GM19467 (cell line): Measurements from ENCODE around the gene UBXN2A.
"Not testable (repeated sequence)": the region's sequence is repeated elsewhere in the genome, so short reads cannot be mapped to it uniquely, and the experiment has no call there.

Experiments used
- ATAC-seq: cut with Tn5 transposase; IDR thresholded peaks from one replicate; pipeline ENCODE4 v1.9.1; 2021; ENCODE audit warnings: mild to moderate bottlenecking, moderate library complexity; ENCODE audit not compliant: unreplicated experiment

UBXN2A gene

DNA sequence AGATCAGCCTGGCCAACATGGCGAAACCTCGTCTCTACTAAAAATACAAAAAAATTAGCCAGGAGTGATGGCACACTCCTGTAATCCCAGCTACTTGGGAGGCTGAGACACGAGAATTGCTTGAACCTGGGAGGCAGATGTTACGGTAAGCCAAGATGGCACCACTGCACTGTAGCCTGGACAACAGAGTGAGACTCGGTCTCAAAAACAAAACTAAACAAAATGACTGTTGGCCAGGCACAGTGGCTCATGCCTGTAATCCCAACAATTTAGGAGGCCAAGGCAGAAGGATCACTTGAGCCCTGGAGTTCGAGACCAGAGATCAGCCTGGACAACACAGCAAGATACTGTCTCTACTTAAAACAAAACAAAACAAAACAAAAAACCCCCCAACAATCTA, 102.9 kb downstream of the UBXN2A start:
- ATAC-seq = not testable (repeated sequence)

DNA sequence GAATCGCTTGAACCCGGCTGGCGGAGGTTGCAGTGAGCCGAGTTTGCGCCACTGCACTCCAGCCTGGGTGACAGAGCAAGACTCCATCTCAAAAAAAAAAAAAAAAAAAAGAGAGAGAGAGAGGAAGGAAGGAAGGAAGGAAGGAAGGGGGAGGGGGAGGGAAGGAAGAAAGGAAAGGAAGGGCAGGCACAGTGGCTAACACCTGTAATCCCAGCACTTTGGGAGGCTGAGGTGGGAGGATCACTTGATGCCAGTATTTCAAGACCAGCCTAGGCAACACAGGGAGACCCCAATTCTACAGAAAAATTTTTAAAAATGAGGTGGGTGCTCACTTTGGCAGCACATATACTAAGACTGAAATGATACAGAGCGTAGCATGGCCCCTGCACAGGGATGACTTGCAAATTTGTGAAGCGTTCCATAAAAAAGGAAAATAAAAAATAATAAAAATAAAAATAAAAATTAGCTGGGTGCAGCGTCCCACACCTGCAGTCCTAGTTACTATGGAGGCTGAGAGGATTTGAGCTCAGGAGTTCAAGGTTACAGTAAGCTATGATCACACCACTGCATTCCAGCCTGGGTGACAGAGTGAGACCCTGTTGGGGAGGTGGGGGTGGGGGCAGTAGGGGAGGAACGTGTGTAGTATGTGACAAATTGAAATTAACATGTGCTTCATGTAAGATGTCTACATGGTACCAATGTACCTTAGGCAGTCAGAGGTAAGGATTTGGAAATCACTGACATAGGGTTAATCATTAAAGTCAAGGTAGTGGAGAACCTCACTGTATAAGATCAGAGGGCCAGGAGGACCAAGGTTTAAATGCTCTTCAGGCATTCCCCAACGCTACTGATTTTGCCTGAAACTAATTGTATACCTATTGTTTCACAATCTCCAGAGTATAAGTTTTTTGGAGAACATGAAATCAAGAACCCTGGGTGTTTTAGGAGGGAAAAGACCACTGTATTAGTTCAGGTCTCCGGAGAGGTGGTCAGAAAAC, 105.5 kb downstream of the UBXN2A start:
- ATAC-seq = no peak

DNA sequence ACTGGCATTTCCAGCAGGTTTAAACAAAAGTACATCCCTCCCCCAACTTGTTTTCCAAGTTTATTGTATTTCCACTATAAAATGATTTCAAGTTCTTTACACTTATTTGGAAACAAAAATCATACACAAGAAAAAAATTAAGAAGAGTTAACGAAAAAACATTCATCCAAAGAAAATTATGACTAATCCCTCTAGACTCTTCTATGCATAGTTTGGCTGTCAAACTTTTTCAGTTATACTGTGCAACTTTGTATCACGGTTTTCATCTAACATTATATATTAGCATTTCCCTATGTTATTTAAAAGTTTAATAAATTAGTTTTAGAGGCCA, 106.3 kb downstream of the UBXN2A start:
- ATAC-seq = no peak

DNA sequence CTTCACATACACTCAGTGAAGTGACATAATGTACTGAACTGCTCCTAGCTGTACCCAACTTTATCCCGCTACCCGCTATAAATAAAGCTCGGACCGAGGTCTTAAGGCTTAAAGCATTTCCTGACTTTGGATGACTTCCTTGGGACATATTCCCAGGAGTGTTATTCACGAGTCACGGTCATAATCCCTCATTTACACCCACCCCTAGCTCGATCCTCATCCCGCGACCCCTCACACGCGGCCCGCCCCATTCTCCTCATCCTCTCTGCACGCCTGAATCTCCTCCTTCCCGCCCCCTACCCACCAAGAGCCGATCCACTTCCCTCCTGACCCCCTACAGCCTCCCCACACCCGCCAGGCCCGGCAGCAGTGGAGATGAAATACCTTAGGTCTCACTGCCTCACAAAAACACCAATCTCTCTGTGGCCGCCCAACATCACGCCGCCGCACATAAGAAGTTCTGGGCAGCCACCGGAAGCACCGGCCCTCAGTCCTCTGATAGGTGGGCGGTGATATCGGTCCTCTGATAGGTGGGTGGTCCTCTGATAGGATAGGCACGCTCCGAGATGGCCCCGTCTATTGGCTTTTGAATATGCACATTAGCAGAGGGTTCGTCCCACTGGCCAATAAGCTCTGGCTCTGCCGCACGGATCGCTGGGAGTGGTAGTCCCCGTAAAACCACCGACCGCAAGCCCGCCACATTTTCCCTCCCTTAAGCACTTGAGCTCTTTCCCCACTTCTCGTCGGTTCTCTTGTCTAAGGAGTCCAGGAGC, 106.9 kb downstream of the UBXN2A start, which contains the start of gene WDCP:
Gene WDCP, minus strand, starts transcription at position 462 of the 773 bp plus-strand sequence. CDS start 7,897 bp downstream, outside the sequence.
- peak; percentile 100 for ATAC-seq

DNA sequence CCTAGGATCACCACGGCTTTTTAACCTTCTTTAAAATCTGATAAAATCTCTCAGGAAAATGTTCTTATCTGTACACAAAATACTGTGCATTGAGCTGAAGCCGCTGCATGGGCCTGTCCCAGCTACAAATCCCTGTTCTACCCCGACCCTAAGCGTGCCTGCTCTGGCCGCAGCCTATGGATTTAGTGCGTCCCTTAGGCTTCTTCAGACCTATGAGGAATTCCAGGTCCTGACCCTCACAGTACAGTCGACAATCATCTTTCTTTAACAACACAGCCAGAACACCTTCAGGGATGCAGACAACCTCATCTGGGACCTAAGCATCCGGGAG, 107.4 kb downstream of the UBXN2A start:
- no peak for ATAC-seq

DNA sequence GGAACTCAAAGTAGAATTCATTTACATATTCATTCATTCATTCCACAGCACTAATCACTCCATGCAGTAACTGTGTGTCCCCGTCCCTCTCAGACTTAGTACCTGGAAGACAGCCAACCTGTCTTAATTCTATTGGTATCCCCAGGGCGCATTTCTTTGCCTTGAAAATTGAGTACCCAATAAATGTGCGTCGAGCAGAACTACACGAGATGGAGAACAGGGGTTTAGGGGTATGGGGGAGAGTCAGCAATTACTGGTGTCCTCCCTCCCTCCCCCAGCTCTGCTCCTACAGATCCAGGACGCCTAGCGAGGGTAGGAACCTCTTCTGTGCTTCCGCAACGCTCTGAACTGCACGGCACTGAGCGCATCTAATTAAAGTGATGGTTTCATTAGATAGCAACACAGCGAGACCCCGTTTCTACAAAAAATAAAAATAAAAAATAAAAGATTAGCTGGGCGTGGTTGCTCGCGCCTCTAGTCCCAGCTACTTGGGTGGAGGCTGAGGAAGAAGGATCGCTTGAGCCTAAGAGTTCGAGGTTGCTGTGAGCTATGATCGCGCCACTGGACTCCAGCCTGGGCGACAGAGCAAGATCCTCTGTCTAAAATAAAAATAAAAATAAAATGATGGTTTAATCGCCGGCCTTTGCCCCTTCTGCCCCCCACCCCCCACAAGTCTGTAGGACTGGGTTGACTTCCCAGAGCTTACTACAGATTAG, 108.7 kb downstream of the UBXN2A start:
- ATAC-seq = no peak

DNA sequence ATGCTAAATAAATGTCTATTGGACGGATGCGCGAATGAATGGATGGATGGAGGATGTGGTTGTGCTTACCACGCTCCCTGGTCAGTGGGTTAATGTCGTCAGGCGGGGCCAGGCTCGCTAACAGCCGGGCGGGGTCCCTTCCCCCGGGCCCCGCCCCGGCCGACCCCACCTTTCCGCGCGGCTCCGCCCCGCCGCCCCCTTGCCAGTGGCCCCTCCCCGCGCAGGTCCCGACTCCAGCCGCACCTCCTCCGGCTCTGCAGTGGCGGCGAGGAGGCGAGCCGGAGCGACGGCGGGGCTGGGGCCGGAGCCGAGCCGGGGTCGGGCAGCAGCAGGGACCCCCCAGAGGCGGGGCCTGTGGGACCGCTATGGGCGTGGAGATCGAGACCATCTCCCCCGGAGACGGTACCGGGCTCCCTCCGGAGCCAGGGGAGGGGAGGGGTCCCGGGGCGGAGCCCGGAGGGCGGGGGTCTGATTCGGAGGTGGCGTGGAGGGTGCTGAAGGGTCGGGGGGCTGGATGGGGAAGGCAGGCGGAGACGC, 109.3 kb downstream of the UBXN2A start, which contains the start of gene FKBP1B:
Gene FKBP1B, plus strand, starts transcription at position 257 of the 537 bp plus-strand sequence. Its CDS starts 109 bp downstream, at position 366.
- ATAC-seq = no peak

DNA sequence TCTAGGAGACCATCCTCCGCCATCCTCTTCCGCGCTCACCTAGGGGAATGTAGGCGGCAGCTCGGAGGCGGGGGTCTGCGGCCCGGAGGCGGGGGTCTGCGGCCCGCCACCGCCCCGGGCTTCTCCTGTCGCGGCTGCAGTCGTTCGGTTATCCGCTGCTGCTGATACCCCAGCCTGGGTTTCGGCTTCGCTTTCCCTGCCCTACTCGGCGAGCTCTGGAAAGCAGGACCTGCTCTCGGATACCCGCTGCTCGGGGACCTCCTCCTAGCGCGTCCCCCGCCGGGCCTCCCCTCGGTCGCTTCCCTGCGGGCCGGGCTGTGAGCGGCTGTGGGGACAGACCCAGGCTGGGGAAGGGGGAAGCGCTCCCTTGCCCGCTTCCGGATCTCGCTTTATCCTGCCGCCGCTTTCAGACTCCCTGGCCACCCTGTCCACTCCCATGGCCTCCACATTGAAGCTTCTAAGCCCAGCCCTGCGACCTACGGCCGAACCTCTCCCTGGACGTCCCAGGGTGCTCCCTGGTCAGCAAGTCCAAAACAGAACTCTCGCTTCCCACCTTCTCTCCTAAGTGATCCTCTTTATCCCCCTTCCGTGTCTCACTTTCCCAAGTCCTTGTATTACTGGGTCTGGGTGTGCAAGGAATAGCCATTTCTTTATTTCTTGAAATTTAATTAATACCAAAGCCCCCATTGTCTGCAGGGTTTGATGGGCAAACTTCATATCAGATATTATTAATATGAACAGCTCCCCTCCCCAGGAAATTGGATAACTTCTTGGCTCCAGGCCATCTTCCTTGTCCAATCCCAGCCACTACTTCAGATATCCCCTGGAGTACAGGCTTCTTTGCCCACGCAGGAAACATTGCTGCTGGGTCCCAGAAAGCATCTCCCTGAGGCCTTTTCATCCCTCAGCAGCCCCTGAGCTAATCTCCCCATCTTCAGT, 110.0 kb downstream of the UBXN2A start:
- no peak for ATAC-seq

DNA sequence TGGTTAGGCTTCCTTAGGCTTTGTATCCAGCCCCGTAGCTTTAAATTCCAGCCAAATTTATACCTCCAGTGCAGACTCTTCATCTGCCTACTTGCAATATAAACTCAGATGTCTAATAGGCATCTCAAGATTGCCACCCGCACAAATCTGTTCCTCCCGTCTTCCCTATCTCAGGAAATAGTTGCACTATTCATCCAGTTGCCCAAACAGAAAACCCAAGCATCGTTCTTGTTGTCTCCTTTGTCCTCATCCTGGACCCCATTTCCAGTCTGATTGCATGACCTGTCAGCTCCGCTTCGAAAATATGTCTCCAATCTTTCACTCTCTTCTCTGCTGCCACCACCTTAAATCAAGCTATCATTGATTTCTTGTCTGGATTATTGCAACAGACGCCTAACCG, 111.6 kb downstream of the UBXN2A start:
- ATAC-seq = no peak

DNA sequence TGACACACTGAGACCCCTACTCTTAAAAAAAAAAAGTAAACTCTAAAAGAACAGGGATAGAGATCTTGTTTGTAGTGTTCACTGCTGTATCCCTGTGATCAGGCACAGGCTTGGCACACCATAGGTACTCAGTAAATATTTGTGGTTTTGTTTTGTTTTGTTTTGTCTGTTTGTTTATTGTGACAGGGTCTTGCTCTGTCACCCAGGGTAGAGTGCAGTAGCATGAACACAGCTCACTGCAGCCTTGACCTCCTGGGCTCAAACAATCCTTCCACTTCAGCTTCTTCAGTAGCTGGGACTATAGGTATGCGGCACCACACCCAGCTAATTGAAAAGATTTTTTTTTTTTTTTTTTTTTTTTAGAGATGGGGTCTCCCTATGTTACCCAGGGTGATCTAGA, 112.7 kb downstream of the UBXN2A start:
- no peak for ATAC-seq
